Stimulated activated CD4-positive, alpha-beta T cell treated with anti-CD3 and anti-CD28 coated beads, Interleukin-4, amount 100 ng/mL, for 4 hours (primary cell): ENCODE measurements around the gene FBXL12.
A peak's percentile ranks its signal among the peaks of the same experiment; 100 is the strongest.
"Not testable (repeated sequence)": the region's sequence is repeated elsewhere in the genome, so short reads cannot be mapped to it uniquely, and the experiment has no call there.

Experiments used
- DNase-seq, 2 experiments: peaks; one replicate each; pipeline ENCODE4 v3.0.0-alpha.2; 2020

The FBXL12 gene

DNA sequence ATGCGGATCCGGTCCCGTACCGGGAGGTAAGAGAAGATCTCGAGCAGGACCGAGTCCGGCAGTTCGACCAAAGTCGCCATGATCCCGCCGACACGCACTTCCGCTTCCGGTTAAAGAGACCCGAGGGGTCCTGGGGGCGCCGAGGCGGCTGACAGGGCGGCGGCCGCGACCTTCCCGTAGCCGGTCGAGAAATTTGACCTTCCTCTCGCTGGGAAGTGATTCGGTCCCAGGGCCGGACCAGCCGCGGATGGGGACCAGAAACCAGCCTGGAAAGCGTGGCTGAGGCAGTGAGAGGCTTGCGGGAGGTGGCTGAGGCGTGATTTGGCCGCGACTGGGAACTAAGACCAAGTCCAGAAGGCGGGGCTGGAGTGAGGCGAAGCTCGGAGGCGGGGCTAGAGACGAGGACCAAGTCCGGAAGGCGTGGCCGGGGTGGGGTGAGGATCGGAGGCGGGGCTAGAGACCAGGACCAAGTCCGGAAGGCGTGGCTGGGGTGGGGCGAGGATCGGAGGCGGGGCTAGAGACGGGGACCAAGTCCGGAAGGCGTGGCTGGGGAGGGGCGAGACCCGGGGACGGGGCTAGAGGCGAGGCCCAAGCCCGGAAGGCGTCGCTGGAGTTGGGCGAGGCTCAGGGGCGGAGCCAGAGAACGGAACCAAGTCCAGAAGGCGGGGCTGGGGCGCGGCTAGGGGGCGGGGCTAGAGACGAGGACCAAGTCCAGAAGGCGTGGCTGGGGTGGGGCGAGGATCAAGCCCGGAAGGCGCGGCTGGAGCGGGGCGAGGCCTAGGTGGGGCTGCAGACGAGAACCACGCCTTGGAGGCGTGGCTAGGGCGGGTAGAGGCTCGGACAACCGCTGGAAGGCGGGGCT is at the start of gene FBXL12:
TSS of gene FBXL12 (minus strand) at position 346 of the 862 bp plus-strand sequence. CDS start at position 80, 266 bp downstream.
- DNase-seq: peak; percentile 100

DNA sequence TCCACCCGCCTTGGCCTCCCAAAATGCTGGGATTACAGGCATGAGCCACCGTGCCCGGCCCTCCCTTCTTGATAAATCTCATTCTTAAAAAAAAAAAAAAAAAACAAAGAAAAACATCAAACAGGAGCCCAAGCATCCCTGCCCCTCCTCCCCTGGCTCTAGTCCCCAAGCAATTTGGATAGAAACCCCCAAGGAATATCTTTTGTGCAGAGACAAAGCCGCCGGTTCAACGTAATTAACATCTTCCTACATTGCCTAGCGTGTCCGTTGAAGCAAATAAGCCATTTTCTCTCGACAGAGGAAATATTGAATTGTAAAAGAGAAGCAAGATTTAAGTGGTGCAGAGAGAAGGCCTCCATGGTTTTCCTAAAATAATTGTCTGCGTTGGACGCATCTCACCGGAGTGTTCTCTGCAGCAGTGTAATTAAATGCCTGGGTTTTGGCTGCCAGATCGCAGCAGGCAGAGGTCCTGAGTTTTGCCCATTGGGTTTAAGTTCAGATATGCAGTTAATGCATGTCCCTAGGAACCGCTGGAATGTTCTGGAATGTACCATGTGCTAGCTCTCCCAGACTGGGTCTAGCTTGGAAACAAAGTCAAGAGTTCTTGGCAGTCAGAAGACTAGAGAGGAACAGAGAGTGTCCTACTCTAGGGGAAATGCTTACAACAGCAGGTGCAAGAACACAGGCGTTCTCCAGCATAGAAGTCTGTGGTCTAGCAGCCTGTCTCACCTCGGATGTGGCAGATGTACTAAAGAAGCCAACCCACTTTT is 47.0 kb upstream of the FBXL12 start:
- peak in 1 of 2 experiments; percentile 19 for DNase-seq

DNA sequence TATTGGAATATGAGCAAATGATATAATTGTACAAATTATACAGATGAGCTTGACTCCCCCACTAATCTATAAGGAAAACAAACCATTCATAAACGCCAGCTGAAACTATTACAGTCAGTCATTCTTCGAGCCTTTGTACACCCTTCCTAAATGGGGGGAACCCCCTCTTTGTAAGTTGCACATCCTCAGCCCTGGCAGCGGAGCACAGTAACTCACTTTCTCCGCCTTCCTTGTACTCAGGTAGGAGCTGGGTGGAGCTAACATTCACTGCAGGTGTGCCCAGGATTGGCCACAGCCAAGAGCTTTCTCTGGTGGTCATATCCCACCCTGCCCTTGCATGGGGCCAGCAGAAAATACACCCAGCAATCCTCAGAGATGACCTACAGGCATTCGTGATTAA is 44.9 kb upstream of the FBXL12 start:
- DNase-seq: peak in 1 of 2 experiments; percentile 32

GRCh38 chr19:9862938-9863337 is 44.1 kb upstream of the FBXL12 start:
- DNase-seq: no peak

DNA sequence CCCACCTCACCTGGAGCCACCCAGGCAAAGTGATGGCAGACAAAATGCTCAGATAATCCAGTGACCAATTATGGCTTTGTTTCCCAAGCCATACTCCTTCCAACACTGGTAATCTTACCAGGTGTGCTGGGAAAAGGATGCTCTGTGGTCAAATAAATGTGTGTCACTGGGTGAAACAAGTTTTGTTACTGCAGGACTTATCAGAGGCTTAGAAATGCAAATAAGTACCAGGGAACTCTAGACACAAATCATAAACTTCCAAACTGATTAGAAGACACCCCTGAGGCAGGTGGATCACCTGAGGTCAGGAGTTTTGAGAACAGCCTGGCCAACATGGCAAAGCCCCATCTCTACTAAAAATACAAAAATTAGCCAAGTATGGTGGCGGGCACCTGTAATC is 42.6 kb upstream of the FBXL12 start:
- no peak for DNase-seq

- DNase-seq: no peak
Measured at GRCh38 chr19:9860407-9860806, 41.5 kb upstream of the FBXL12 start.

GRCh38 chr19:9858766-9859165 is 39.9 kb upstream of the FBXL12 start:
- no peak for DNase-seq

DNA sequence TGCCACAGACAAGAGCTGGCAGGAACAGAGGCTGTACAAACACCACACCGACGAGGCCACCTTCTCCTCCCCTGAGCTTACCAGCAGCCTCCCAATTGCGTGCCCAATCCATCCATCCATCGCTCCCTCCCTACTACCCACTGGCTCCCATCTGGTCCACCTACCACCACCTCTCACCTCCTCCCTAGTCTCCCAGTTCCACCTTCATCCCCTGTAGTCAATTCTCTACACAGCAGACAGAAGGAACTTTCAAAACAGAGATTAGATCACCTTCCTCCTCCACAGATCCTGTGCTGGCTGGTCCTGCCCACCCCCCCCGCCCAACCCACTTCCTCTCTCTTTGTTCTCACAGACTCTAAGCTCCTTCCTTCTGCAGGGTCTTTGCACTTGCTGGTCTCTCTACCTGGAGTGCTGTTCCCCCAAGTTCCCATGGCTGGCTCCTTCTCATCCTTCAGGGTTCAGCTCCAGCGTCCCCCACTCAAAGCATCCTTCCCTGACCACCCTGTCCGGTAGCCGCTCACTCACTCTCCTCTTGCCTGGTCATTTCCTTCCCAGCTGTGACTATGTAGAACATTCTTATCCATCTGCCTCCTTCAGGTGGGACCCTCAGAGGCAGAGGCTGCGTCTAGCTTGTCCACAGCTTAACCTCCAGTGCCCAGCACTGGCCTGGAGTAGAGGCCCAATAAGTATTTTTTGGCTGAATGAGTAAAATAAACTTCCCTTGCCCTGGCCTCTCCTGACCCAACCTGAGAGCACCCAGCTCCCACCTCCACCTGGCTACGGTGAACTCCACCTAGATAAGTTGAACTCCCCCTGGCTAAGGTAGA is 39.3 kb upstream of the FBXL12 start:
- peak in 1 of 2 experiments; percentile 13 for DNase-seq

DNA sequence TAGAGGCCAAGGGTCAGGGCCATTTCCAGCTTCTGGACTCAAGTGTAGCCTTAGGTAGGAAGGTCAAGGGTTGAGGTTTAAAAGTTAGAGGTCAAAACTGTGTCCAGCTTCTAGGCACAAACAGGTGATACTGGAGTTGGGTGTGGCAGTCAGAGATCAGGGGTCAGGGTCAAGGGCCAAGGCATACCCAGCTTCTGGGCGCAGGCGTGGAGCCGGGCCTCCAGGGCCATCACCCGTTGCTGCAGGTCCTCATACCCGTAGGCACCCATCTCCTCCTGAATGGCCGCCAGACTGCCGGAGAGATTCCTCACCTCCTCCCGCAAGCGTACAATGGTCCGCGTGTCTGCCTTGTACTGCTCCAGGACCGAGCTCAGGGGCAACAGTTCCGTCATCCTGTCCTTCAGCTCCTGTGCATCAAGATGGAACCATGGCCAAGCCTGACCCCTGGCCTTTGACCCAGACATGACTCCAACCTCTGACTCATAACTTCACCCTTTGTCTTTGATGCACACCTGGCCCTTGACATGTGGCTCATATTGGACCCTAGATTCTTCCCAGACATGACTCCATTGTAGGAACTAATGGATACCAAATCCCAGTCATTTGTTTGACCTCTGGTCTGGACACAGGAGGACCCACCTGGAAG is 38.3 kb upstream of the FBXL12 start:
- DNase-seq: no peak

DNA sequence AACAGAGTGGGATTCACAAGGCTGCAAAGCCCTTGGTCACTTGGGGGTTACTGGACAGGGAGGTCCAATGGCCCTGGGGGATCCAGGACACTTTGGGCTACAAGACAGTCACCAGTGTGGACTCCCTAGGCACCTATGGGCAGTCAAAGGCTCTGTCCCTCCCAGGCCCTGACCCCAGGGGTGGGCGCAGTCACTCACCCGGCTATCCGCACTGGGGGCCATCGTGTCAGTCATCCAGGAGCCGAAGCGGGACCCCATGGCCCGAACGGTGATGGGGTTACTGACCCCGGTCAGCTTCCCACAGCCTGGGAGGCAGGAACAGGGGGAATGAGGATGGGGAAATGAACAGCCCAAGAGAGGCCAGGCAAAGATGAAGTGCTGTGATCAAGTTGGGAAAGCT is 37.7 kb upstream of the FBXL12 start:
- no peak for DNase-seq

DNA sequence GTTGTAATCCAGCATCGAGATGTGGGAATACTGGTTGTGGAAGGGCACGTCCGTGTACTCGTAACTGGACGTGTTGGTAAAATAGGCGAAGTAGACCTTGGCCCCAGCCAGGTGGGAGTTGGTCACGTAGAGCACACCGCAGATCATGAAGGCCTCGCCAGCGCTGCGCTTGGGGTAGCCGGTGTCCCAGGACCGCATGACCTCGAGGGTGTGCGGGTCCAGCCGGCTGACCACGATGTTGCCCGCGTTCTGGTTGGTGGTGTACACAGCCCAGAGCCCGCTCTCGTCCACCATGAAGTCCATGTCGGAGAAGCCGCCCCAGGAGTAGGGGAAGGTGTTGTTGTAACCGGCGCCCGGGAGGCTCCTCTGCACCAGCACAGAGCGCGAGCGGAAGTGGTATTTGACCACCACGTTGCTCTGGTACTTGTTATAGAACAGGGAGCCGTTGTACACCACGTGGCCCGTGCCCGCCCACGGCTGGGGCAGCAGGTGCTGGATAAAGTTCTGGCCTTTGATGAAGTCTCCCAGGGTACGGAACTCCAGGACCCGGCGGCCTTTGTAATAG is 35.5 kb upstream of the FBXL12 start:
- no peak for DNase-seq

DNA sequence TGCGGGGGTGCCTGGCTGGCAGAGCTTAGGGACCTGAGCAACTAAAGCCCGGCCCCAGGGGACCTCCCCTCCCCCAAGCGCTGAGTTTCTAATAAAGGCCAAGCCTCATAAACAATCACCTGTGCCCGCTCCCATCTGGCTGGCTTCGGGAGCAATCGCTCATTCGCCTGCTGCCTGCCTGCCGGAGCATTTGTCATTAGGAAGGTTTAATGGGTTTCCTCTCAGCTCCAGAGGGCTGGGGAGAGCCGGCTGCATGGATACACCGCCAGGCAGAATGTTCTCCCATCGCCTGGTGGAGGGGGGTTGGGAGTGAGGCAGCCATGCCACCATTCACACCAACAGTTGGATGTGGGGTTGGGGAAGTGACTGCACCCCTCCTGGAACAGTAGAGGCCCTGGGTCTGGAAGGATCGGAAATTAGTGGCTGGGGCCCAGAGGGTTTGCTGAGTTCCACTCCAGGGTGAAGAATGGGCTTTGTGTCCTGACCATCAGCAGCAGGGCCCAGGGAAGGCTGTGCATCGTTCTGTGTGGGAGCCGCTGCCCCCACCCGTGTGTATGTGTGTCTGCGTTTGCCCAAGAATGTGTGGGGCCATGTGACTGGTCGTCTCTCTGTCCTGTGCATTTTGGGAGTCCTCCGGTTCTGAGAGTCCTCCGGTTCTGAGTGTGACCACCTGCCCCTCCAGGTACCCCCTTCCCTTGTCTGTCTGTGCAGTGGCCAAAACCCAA is 31.5 kb upstream of the FBXL12 start:
- no peak for DNase-seq

GRCh38 chr19:9849791-9850190 is 30.9 kb upstream of the FBXL12 start:
- no peak for DNase-seq

DNA sequence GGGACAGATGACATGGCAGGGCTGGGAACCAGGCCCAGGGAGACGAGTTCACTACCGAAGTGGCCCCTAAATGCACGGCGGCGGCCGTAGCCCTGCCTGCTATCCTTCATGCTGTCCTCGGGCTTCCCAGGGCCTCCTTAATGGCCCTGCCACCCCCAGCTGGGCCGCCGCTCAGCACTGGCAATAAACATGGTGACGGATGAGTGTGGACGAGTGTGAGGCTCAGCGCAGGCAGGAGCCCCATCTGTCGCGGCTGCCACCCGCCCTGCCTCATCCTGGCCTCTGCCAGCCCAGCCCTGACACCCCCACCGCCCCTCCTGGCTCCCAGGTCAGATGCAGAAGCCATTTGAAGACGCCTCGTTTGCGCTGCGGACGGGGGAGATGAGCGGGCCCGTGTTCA is 29.9 kb upstream of the FBXL12 start:
- DNase-seq: no peak

- DNase-seq: peak; percentile 23 to 37
Measured at GRCh38 chr19:9848060-9848459, 29.2 kb upstream of the FBXL12 start.

- DNase-seq: peak; percentile 45 to 57
Measured at GRCh38 chr19:9847087-9847671, 28.3 kb upstream of the FBXL12 start.

- not testable (repeated sequence) for DNase-seq
Measured at GRCh38 chr19:9843626-9844273, 24.9 kb upstream of the FBXL12 start.

- DNase-seq: no peak
Measured at GRCh38 chr19:9842834-9843625, 24.2 kb upstream of the FBXL12 start.

DNA sequence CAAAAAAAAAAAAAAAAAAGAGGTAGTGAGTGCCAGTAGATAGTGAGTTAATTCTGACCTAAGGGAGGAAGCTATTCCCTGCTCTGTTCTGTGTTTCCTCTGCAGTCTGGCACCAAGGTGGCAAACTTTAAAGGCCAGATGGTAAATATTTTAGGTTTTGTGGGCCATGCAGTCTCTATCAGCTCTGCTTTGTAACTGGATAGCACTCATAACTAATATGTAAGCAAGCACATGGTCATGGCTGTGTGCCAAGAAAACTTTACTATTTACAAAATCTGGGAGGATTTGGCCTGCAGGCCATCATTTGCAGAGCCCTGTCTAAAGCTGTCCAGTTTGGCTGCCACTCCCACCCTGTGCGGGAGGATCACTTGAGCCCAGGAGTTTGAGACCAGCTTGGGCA is 20.5 kb upstream of the FBXL12 start:
- no peak for DNase-seq

DNA sequence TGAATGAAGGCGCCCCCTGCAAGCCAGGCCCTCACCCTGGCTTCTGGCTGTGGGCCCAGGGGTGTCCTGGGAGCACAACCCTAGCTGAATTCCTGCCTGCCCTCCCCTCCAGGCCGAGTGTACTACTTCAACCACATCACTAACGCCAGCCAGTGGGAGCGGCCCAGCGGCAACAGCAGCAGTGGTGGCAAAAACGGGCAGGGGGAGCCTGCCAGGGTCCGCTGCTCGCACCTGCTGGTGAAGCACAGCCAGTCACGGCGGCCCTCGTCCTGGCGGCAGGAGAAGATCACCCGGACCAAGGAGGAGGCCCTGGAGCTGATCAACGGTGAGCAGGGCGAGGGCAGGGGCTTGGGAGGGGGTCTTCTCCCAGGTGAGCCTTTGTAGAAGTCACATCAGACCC is 19.4 kb upstream of the FBXL12 start:
- no peak for DNase-seq
